NCI-H146 treated with DMSO at 0.1 percent for 48 hours (cell line): Measurements from ENCODE around the gene CXCL1.

Source experiments
- DNase-seq: peaks from one replicate; lab custom pipeline; 2025; ENCODE audit not compliant: unreplicated experiment; lab: John Stamatoyannopoulos, UW

The CXCL1 gene

GRCh38 chr4:73916172-73916925, 47.2 kb downstream of the CXCL1 start:
- no peak for DNase-seq

GRCh38 chr4:73917081-73917501, 47.9 kb downstream of the CXCL1 start:
- no peak for DNase-seq

GRCh38 chr4:73918058-73918457, 48.9 kb downstream of the CXCL1 start:
- no peak for DNase-seq

- DNase-seq: no peak
Measured at GRCh38 chr4:73919691-73920090, 50.5 kb downstream of the CXCL1 start.
